H7 (cell line): ENCODE results near the gene ARIH2. TPM values are rescaled to one million over a fixed set of nuclear protein-coding genes. Genes with fewer than 3 reads are reported as not detected.
A peak's percentile ranks its signal among the peaks of the same experiment; 100 is the strongest.

ENCODE experiments used
- DNase-seq: peaks from one replicate; pipeline ENCODE4 v3.0.0; 2012
- H3K27me3 ChIP-seq: 2 replicates; pipeline ENCODE4 v1.6.0; 2011; ENCODE audit warnings: mild to moderate bottlenecking, low read length; ENCODE audit not compliant: control insufficient read depth, insufficient read depth
- H3K36me3 ChIP-seq: replicated peaks from 2 replicates; pipeline ENCODE4 v1.5.1; 2011; ENCODE audit warnings: low read length; ENCODE audit not compliant: control insufficient read depth, insufficient read depth
- H3K4me3 ChIP-seq: 2 replicates; pipeline ENCODE4 v1.5.1; 2011; ENCODE audit warnings: low read depth, mild to moderate bottlenecking, control low read depth, low read length, moderate library complexity; ENCODE audit not compliant: insufficient read depth
- total RNA-seq: library from RNA; depleted of rRNA; stranded (reverse); fragments of >200 nt; shearing (Covaris generic); gene quantifications from 2 replicates; pipeline ENCODE4 v1.2.3, GENCODE V29; 2014

ARIH2 gene
- total RNA-seq, 1 experiment from 2014 or later = 120 TPM

DNA sequence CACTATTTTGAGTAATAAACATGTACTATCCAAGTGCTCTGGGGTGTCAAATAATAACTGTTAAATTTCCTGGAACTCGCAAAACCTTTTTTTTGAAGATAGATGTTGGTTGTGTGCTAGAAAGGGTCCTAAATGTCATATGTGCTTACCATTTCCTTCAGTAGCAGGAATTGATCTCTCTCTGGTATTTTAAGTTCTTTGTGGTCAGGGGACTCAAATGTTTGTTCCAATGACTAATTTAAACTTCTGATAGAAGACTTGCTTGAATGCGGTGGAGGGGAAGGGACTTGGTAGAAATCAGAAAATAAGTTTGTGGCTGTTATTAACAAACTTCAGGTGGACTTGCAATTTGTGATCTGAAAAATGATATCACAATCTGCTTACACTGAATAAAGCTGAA is 26.8 kb downstream of the ARIH2 start:
- no peaks in the 10 kb centered on the region for H3K27me3 ChIP-seq
- no peak for DNase-seq
- H3K36me3 ChIP-seq = no peaks in the 10 kb centered on the region; the same call in 1 of the 2 replicates
- H3K4me3 ChIP-seq = no peak overlapping the region

DNA sequence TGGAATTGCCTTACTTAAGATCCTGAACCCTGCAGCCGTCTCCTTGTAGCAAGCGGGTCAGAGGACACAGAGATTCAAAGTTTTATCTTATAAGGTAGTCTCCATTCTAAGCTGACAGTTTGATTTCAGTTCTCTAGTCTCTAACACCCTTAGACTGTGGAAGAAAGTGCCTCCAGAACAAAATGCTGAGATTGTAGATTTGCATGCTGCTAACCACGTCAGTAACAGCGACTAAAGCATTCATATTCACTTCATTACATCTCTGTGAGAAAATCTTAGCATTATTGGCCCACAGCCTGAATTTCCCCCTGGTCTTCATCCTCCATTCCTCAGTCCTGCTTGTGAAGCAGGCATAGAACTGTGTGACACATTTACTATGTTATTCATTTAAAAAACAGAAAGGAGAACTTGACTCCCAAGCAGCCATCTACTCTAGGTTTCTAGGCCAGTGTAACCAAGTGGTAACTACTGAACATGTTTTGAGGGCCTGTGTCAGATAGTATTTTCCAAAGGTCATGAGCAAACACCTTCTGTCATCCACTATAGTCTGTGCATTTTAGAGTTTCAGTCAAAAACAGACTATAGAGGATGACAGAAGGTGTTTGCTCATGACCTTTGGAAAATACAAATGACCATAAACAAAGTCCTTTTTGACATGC is 27.4 kb downstream of the ARIH2 start:
- H3K27me3 ChIP-seq = no peaks in the 10 kb centered on the region
- H3K36me3 ChIP-seq = no peaks in the 10 kb centered on the region; the same call in 1 of the 2 replicates
- no peak for DNase-seq
- H3K4me3 ChIP-seq = no peak overlapping the region

DNA sequence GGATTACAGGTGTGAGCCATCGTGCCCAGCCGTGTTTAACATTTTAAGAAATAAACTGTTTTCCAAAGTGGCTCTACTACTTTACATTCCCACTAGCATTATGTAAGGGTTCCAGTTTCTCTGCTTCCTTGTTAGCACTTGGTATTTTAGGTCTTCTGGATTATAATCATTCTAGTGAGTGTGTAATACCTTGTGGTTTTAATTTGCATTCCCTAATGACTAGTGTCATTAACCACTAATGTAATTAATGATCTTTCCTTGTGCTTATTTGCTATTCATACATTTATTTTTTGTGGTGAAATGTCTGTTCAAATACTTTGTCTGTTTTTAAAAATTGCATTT is 30.7 kb downstream of the ARIH2 start:
- no peak for DNase-seq
- Histone ChIP-seq H3K4me3 (no peak overlapping the region), H3K27me3 (no peaks in the 10 kb centered on the region), H3K36me3 (no peaks in the 10 kb centered on the region; the same call in 1 of the 2 replicates)

DNA sequence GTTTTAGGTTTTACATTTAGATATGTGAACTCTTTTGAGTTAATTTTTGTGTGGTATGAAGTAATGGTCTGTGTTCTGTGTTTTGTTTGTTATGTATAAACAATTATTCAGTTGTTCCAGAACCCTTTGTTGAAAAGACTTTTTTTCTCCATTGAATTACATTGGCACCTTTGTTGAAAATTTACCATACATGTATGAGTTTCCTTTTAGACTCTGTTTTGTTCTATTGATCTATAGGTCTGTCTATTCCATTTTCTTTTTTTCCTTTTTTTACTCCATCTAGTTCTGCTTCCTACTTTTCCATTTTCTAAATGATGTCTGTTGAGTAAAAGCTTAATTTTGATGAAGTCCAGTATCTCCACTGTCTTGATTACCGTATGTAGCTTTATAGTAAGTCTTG is 31.4 kb downstream of the ARIH2 start:
- DNase-seq = no peak
- Histone ChIP-seq H3K27me3 (no peaks in the 10 kb centered on the region), H3K4me3 (no peak overlapping the region), H3K36me3 (no peaks in the 10 kb centered on the region; the same call in 1 of the 2 replicates)

DNA sequence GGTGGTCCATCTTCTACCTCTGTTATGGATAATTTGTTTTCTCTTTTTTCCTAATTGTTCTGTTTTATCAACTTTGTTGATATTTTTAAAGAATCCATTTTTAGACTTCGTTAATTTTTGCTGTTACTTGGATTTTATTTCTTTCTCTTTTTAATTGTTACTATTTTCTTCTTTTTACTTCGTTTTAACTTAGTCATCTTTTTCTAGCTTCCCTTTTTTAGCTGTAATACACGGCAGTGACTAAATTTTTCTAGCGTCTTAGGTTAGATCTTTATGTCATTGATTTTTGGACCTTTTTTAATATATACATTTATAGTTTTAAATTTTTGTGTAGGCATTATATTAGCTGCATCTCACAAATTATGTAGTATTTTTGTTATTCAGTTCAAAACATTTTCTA is 33.1 kb downstream of the ARIH2 start:
- no peak overlapping the region for H3K4me3 ChIP-seq
- DNase-seq = no peak
- H3K36me3 ChIP-seq = no peaks in the 10 kb centered on the region
- H3K27me3 ChIP-seq = no peaks in the 10 kb centered on the region

DNA sequence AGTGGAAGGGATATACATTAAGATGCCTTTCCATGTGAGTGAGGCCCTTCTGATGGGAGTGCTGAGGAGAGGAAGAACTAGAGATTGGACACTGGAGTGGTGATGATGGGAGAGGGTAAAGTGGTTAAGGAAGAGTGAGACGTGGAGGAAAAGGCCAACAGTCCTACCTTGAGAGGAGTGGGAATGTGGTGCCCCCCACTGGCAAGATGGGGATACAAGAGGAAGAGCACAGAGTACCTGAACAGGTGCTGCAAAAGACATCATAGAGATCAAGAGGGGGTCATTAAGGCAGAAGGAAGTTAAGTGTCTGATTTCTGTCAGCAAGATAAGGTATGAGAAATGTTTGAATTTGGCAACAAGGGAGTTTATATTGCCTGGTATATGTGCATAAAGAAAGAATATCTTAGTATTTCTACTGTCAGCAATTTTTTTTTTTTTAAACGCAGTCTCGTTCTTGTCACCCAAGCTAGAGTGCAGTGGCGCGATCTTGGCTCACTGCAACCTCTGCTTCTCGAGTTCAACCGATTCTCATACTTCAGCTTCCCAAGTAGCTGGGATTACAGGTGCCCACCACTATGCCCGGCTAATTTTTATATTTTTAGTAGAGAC is 34.0 kb downstream of the ARIH2 start:
- peak; percentile 81 for DNase-seq
- Histone ChIP-seq H3K27me3 (no peaks in the 10 kb centered on the region), H3K4me3 (no peak overlapping the region), H3K36me3 (no peaks in the 10 kb centered on the region)

DNA sequence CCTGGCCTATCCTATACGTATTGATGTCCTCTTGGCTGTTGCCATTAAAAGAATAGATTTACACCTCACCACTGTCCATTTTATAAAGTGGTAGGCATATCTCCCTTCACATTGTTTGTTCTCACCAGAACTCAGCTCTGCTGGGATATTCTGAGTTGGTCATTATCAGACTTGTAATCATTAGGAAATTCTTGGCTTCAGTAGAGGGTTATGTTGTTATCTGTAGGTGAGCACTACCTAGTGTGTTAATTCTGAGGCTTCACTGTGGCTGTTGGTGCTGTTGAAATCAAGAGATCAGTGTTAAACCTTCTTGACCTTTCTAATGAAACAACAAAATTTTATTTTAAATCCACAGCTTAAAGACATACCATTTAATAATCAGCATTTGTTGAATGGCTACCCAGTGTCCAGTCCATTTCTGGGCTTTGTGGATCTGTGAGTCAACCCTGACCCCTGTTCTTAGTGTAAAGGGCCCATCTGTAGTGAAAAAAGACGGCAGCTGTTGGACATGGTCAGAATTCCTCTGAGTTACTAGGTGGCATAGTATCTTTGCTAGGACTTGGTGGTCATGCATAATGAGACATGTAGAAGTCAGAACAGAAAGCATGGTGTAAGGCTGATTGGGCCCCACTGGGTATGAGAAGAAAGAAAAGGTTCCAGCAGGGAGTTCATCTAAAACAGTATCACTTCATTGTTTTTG is 38.5 kb downstream of the ARIH2 start:
- no peaks in the 10 kb centered on the region for H3K36me3 ChIP-seq
- no peaks in the 10 kb centered on the region for H3K27me3 ChIP-seq
- no peak for DNase-seq
- no peak overlapping the region for H3K4me3 ChIP-seq

DNA sequence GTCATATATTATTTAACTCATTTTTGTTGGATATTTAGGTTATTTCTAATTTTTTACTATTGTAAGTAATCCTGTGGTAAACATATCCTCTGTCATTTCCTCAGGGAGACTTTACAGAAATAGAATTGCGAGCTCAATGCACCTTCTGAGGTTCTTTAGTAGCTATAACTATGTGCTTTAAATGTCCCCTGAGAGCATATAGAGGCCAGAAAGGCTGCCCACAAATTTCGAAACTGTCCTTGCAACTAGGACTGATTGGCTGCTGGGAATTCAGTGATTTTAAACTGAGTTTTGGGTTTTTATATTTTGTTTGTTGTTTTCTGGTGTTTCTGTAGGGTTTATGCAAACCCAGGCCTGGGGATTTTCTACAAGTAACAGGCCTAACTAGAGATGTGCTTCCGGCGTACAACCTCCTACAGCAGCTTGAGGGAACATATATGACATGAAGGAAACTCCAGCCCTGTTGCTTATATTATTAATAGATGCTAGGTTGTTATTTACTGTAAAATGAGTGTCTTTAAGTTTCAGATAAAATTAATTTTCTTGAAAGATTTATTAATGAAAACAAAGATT is 42.3 kb downstream of the ARIH2 start:
- Histone ChIP-seq H3K4me3 (no peak overlapping the region), H3K27me3 (no peaks in the 10 kb centered on the region), H3K36me3 (peaks cover 3% of the 10 kb centered on the region)
- no peak for DNase-seq

DNA sequence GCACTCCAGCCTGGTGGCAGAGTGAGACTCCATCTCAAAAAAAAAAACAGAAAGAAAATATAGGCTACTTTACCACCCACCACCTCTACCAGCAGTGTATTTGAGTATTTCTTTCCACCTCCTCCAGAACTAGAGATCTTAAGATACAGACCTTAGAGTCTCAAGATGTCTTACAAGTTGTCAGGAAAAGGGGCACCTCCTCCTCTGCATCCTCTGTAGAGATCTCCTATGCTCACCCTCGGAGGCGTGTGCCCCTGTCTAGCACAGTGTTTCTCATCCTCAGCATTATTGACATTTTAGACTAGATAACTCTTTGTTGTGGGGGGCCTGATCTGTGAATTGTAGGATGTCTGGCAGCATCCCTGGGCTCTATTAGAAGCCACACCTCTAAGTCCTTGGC is 43.7 kb downstream of the ARIH2 start:
- peaks cover 9% of the 10 kb centered on the region for H3K36me3 ChIP-seq
- H3K27me3 ChIP-seq = no peaks in the 10 kb centered on the region
- DNase-seq = no peak
- no peak overlapping the region for H3K4me3 ChIP-seq

DNA sequence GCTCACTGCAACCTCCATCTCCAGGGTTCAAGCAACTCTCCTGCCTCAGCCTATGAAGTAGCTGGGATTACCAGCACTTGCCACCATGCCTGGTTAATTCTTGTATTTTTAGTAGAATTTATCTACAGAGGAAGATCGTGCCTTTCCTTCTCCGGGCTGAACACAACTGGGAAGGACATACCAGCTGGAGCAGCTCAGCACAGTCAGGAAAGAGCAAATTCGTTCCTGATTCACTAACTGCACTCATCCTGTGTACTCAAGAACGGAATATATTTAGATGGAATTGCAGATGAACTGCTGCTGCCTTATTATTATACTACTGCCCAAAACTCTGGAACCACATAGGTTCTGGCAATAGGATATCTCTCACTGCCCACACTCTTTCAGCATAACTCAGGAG is 44.3 kb downstream of the ARIH2 start:
- Histone ChIP-seq H3K27me3 (no peaks in the 10 kb centered on the region), H3K4me3 (no peak overlapping the region), H3K36me3 (peaks cover 11% of the 10 kb centered on the region)
- no peak for DNase-seq

DNA sequence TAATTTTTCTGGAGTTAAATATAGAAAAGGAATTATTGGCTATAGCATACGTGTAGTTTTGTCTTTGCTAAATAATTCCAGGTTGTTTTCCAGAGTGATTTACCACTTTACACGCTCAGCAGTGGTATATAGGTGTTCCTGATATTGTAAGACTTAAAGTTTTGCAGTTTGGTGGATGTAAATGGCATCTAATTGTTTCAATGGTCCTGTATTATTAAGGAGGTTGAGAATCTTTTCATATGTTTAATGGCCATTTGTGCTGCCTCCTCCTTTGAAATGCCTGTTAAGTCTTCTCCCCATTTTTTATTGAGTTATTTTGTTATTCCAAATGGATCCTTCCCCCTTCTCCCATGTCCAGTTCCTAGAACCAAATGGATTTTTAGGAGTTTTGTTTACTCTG is 44.9 kb downstream of the ARIH2 start:
- no peak for DNase-seq
- no peak overlapping the region for H3K4me3 ChIP-seq

DNA sequence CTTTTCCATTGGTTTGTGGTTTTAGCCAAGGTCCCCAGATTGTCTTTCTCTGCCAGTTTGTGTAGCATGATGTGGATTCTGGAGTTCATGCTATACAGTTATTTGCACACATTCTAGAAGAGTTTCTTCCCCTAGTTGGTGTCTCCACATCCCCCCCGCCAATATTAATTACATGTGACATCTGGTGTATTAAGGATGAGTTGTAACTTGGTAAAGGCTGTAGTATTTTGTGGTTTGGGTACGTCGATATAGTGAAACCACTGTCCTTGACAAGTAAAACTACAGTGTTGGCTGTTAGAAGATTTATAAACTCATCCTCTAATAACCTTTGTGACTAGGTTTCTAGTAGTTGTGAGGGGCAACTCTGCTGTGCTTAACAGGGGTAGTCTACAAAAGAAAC is 47.7 kb downstream of the ARIH2 start:
- DNase-seq = no peak
- Histone ChIP-seq H3K27me3 (no peaks in the 10 kb centered on the region), H3K4me3 (no peak overlapping the region), H3K36me3 (peaks cover 28% of the 10 kb centered on the region)

More for the DNA sequence above, 44.9 kb downstream of the ARIH2 start:
- peaks cover 14% of the 10 kb centered on the region for H3K36me3 ChIP-seq
- H3K27me3 ChIP-seq = no peaks in the 10 kb centered on the region

DNA sequence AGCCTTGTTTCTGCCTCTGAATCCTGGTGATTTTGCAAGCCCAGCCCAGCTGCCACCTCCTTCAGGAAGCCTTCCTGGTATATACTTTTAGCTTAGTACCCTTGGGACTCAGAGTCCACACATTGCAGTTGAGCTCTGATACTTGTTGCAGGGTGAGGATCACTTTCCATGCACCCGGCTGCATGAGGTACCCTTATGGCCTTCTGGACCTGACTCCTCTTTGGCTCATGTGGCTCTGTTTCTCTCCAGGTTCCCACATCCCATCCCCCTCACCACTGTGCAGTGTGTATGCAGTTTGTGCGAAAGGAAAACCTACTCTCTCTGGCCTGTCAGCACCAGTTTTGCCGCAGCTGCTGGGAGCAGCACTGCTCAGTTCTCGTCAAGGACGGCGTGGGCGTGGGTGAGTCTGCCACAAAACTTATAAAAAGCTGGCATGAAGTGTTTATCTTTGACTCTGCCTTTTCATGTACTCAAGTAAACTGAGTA is 48.3 kb downstream of the ARIH2 start:
- Histone ChIP-seq H3K4me3 (no peak overlapping the region), H3K36me3 (peaks cover 29% of the 10 kb centered on the region), H3K27me3 (no peaks in the 10 kb centered on the region)
- no peak for DNase-seq

DNA sequence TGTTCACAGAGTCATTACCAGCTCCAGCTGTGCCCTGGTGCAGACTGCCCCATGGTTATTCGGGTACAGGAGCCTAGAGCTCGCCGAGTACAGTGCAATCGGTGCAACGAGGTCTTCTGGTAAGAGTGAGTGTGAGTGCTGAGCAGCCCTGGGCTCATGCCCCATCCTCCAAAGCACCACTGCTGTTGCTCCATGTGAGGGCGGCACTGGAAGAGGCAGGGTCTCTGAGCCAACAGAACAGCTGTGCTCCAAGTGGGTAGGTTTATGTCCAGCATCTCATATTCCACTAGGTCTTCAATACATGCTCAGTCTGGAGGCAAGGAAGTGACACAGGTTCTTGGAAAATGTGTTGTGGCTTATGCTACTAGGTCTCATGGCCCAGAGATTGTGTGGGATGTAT is 51.9 kb downstream of the ARIH2 start:
- no peak overlapping the region for H3K4me3 ChIP-seq
- no peak for DNase-seq
- peaks cover 47% of the 10 kb centered on the region for H3K36me3 ChIP-seq
- no peaks in the 10 kb centered on the region for H3K27me3 ChIP-seq
